GM23248 (cell line): Measurements from ENCODE around the gene NFATC3.

Experiments
- EZH2 ChIP-seq: fragments of 200-600 bp; sonication (generic); IDR thresholded peaks from 2 replicates; pipeline ENCODE4 v1.6.1; 2018; ENCODE audit warnings: antibody characterized with exemption, mild to moderate bottlenecking; ENCODE audit not compliant: insufficient read depth, poor library complexity, severe bottlenecking
- EZH2phosphoT487 ChIP-seq: fragments of 200-600 bp; sonication (generic); IDR thresholded peaks from 2 replicates; pipeline ENCODE4 v1.6.1; 2018; ENCODE audit warnings: antibody characterized with exemption, moderate library complexity, mild to moderate bottlenecking, low read depth; ENCODE audit not compliant: insufficient read depth

DNA sequence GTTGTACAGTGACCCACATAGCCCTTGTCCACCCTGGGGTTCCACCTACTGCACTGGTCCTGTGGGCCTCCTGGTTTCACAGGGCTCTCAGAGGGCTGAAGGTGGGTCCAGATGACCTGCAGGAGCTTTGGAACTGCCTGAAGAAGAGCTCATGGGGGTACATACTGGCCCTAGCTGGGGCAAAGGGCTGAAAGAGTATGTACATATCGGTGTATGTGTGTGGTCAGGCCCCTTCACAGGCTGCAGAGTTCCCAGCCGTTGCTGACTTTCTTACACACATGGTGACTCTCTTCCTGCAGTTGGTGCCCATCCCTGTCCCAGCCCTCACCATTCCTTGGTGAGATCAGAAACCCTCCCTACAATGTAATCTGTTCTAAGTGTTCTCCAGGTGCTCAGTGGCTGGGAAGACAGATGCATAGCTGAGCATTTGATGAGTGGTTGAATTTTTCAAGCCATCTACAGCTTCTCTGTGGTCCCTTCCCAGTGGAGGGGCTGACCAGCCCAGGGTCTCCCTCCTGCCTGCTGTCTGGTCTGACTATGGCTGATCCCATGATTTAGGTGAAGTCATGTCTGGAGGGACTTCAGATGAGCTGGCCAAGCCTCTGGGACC lies 2.4 kb upstream of the NFATC3 start:
- TF ChIP-seq EZH2phosphoT487 (no peak), EZH2 (no peak)
